ENCODE measurements around the gene GPR42.

- no peak for TF ChIP-seq POLR2A (IDR thresholded peaks at IDR 0.05)
- TF ChIP-seq, protein P1, sequence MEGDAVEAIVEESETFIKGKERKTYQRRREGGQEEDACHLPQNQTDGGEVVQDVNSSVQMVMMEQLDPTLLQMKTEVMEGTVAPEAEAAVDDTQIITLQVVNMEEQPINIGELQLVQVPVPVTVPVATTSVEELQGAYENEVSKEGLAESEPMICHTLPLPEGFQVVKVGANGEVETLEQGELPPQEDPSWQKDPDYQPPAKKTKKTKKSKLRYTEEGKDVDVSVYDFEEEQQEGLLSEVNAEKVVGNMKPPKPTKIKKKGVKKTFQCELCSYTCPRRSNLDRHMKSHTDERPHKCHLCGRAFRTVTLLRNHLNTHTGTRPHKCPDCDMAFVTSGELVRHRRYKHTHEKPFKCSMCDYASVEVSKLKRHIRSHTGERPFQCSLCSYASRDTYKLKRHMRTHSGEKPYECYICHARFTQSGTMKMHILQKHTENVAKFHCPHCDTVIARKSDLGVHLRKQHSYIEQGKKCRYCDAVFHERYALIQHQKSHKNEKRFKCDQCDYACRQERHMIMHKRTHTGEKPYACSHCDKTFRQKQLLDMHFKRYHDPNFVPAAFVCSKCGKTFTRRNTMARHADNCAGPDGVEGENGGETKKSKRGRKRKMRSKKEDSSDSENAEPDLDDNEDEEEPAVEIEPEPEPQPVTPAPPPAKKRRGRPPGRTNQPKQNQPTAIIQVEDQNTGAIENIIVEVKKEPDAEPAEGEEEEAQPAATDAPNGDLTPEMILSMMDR (IDR thresholded peaks at IDR 0.05) = no peak
These were observed 21.8 kb upstream of the GPR42 start for GRCh38 chr19:35348911-35349611.

Data from ovary (tissue), 3 donors.